Body of pancreas (tissue), 4 donors: ENCODE measurements around the gene DCLRE1C. TPM values are rescaled to one million over a fixed set of nuclear protein-coding genes. Genes with fewer than 3 reads are reported as not detected.
"Not testable (repeated sequence)": the region's sequence is repeated elsewhere in the genome, so short reads cannot be mapped to it uniquely, and the experiment has no call there.

Experiments used
- ATAC-seq: fragments of 150-250 bp; one replicate; pipeline ENCODE4 v1.9.1; 2016
- DNase-seq, 4 donors: peaks; one replicate each; pipeline ENCODE4 v3.0.0-alpha.2; 2019
- H3K27ac ChIP-seq, 4 donors: fragments of 200-600 bp; sonication (generic); 1 replicate in 3 of 4; 2 replicates in 1 of 4; pipeline versions ENCODE4 v1.5.1 to v1.6.1; 2016 to 2019; ENCODE audit warnings: mild to moderate bottlenecking in 1 of 4, mixed read lengths in 1 of 4, moderate library complexity in 1 of 4
- H3K27me3 ChIP-seq, 2 donors: fragments of 200-600 bp; sonication (generic); one replicate each; pipeline ENCODE4 v1.6.0; 2016; ENCODE audit warnings: mild to moderate bottlenecking in 1 of 2
- H3K36me3 ChIP-seq, 2 donors: fragments of 200-600 bp; sonication (generic); replicated peaks in 1 of 2; 2 replicates each; pipeline ENCODE4 v1.5.1; 2016; ENCODE audit warnings: low read depth in 2 of 2; ENCODE audit not compliant: insufficient read depth in 1 of 2
- H3K4me1 ChIP-seq: fragments of 200-600 bp; sonication (generic); one replicate; pipeline ENCODE4 v1.6.0; 2016
- H3K4me3 ChIP-seq, 2 donors: fragments of 200-600 bp; sonication (generic); 1 replicate in 1 of 2; 2 replicates in 1 of 2; pipeline ENCODE4 v1.5.1; 2016 to 2019
- H3K9me3 ChIP-seq, 3 donors: fragments of 200-600 bp; sonication (generic); 1 replicate in 2 of 3; 2 replicates in 1 of 3; pipeline ENCODE4 v1.5.1; 2016
- CTCF ChIP-seq, 7 experiments: fragments of 450-650 bp in 4 of 7; fragments of 200-600 bp in 3 of 7; sonication (generic) in 3 of 7; IDR thresholded peaks; one replicate each; pipeline ENCODE4 v1.5.1; 2016 to 2019; ENCODE audit warnings: antibody characterized with exemption in 7 of 7
- POLR2A ChIP-seq, 3 donors: fragments of 450-650 bp; IDR thresholded peaks; one replicate each; pipeline ENCODE4 v1.6.1; 2016; ENCODE audit warnings: antibody characterized with exemption in 3 of 3, mild to moderate bottlenecking in 2 of 3
- WGBS, 2 donors: methylation state at CpG; one replicate each; pipeline ENCODE4 v1.1.5; 2017; 5-methylcytosine and 5-hydroxymethylcytosine counted together
- intact Hi-C: fragments of 100-400 bp; cut with DNase I; formaldehyde crosslinking; loops from one replicate; pipeline ENCODE4 v1.15.1; 2023
- total RNA-seq, 2 donors: library from RNA; depleted of rRNA; stranded (reverse); fragments of >200 nt; gene quantifications; one replicate each; pipeline ENCODE4 v1.1.0, GENCODE V29; 2016

DCLRE1C gene
- total RNA-seq, 2 donors from 2014 or later, result 4.7 to 10.9 TPM

- intact Hi-C loops, result no loop called here
- peaks cover 0 to 9% of the 10 kb centered on the region in 2 donors for H3K36me3 ChIP-seq
Observed at GRCh38 chr10:14911801-14912200, 42.1 kb downstream of the DCLRE1C start.

GRCh38 chr10:14910953-14911352, 42.9 kb downstream of the DCLRE1C start:
- no peak for DNase-seq
- Histone ChIP-seq H3K27me3 (no peaks in the 10 kb centered on the region), H3K9me3 (no peaks in the 10 kb centered on the region), H3K36me3 (peaks cover 0 to 10% of the 10 kb centered on the region in 2 donors), H3K4me3 (no peak overlapping the region), H3K4me1 (no peaks in the 10 kb centered on the region), H3K27ac (no peak overlapping the region)
- no peak for ATAC-seq
- 94 to 97% methylated on average over 4 of the region's 4 CpGs for WGBS, 2 donors
- no peak for TF ChIP-seq POLR2A (IDR thresholded peaks at IDR 0.05)
- no peak for TF ChIP-seq CTCF (IDR thresholded peaks at IDR 0.05)
- intact Hi-C loops, result no loop called here

More at GRCh38 chr10:14911801-14912200, 42.1 kb downstream of the DCLRE1C start:
- Histone ChIP-seq H3K9me3 (no peaks in the 10 kb centered on the region), H3K4me3 (no peak overlapping the region), H3K27me3 (no peaks in the 10 kb centered on the region), H3K4me1 (no peaks in the 10 kb centered on the region), H3K27ac (no peak overlapping the region)
- ATAC-seq (no peak), DNase-seq (no peak)
- 93 to 97% methylated on average over 3 of the region's 3 CpGs for WGBS, 2 donors
- TF ChIP-seq POLR2A (IDR thresholded peaks at IDR 0.05) (no peak), CTCF (IDR thresholded peaks at IDR 0.05) (no peak)

- no peak for ATAC-seq
- Histone ChIP-seq H3K27me3 (no peaks in the 10 kb centered on the region), H3K4me3 (no peak overlapping the region), H3K9me3 (no peaks in the 10 kb centered on the region), H3K27ac (no peak overlapping the region), H3K4me1 (no peaks in the 10 kb centered on the region), H3K36me3 (peaks cover 0 to 10% of the 10 kb centered on the region in 2 donors)
- WGBS, 2 donors, result 91 to 94% methylated on average over 2 of the region's 2 CpGs
- TF ChIP-seq CTCF (IDR thresholded peaks at IDR 0.05) (no peak), POLR2A (IDR thresholded peaks at IDR 0.05) (no peak)
- intact Hi-C loops, result no loop called here
- no peak for DNase-seq
Observed at GRCh38 chr10:14909101-14909500, 44.8 kb downstream of the DCLRE1C start.

GRCh38 chr10:14907591-14907990, 46.3 kb downstream of the DCLRE1C start:
- H3K27ac ChIP-seq, intact Hi-C loops, H3K27me3 ChIP-seq, H3K9me3 ChIP-seq, DNase-seq, ATAC-seq, H3K4me1 ChIP-seq, H3K4me3 ChIP-seq: not testable (repeated sequence)
- 96 to 99% methylated on average over 4 of the region's 4 CpGs for WGBS, 2 donors
- H3K36me3 ChIP-seq, result peaks cover 0 to 10% of the 10 kb centered on the region in 2 donors

- WGBS, 2 donors, result 91 to 95% methylated on average over 2 of the region's 2 CpGs
- intact Hi-C loops, result no loop called here
- Histone ChIP-seq H3K36me3 (peaks cover 0 to 12% of the 10 kb centered on the region in 2 donors), H3K4me3 (no peak overlapping the region), H3K4me1 (no peaks in the 10 kb centered on the region), H3K9me3 (no peaks in the 10 kb centered on the region), H3K27ac (no peak overlapping the region), H3K27me3 (no peaks in the 10 kb centered on the region)
- no peak for TF ChIP-seq CTCF (IDR thresholded peaks at IDR 0.05)
- no peak for TF ChIP-seq POLR2A (IDR thresholded peaks at IDR 0.05)
- no peak for DNase-seq
- no peak for ATAC-seq
Observed at GRCh38 chr10:14906765-14907164, 47.1 kb downstream of the DCLRE1C start.
